GM13976 (cell line): ENCODE measurements around the gene BAHD1.
A peak's percentile ranks its signal among the peaks of the same experiment; 100 is the strongest.

Source experiments
- DNase-seq: peaks from one replicate; pipeline ENCODE4 v3.0.0; 2012; ENCODE audit warnings: low spot score
- CTCF ChIP-seq: IDR thresholded peaks from 2 replicates; pipeline ENCODE4 v1.5.1; 2012; ENCODE audit warnings: borderline replicate concordance, mild to moderate bottlenecking; ENCODE audit not compliant: insufficient read depth; ENCODE audit errors: extremely low read depth, missing control alignments, control extremely low read depth
- in situ Hi-C: fragments of 300-500 bp; cut with MboI; formaldehyde crosslinking; loops from one replicate; pipeline ENCODE4 v1.12.0; 2022; ENCODE audit warnings: low sequenced_read_pairs, mixed read lengths, inconsistent platforms; ENCODE audit not compliant: unreplicated experiment

The BAHD1 gene

GRCh38 chr15:40506964-40507571 is 66.3 kb downstream of the BAHD1 start:
- TF ChIP-seq CTCF, result peak; percentile 64
- in situ Hi-C loops, result no loop called here
- peak; percentile 86 for DNase-seq

- no peak for DNase-seq
- no peak for TF ChIP-seq CTCF
- in situ Hi-C loops, result no loop called here
Measured at GRCh38 chr15:40508216-40508615, 67.5 kb downstream of the BAHD1 start.

DNA sequence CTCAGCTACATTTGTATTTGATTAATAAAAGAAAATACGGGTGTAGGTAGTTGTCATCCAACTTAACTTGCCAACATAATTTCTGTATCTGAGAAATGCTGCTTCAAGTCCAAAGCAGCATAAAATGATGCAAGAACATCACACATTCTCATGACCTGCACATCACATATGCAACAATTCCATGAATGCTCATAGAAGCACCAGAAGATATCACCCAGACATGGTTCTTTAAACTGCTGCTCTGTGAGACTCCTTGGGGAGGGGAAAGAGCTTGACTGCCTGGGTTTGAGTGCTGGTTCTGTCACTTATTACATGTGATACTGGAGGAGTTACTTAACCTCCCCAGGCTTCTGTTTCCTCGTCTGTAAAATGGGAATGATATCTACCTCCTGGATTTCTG is 69.4 kb downstream of the BAHD1 start:
- TF ChIP-seq CTCF, result no peak
- in situ Hi-C loops, result no loop called here

DNA sequence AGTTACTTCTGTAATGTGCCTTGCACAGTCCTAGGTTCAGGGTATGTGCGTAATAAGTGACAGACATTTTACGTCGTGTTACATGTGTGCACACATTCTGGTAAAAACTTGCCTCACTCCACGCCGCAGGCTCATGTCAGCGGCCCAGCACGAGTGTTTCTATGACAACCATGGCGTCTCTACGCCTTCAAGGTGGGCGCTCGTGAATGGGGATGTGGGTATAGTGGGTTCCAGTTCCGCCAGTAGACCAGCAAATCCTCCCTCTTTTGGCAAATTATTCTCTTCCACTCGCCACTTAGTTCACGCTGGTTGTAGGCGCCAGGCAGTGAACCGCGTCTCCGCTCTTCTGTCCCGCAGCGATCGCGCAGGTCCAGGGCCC is 70.3 kb downstream of the BAHD1 start:
- DNase-seq, result peak; percentile 70
- no peak for TF ChIP-seq CTCF
- in situ Hi-C loops, result no loop called here

More for the DNA sequence above, 69.4 kb downstream of the BAHD1 start:
- DNase-seq, result no peak

DNA sequence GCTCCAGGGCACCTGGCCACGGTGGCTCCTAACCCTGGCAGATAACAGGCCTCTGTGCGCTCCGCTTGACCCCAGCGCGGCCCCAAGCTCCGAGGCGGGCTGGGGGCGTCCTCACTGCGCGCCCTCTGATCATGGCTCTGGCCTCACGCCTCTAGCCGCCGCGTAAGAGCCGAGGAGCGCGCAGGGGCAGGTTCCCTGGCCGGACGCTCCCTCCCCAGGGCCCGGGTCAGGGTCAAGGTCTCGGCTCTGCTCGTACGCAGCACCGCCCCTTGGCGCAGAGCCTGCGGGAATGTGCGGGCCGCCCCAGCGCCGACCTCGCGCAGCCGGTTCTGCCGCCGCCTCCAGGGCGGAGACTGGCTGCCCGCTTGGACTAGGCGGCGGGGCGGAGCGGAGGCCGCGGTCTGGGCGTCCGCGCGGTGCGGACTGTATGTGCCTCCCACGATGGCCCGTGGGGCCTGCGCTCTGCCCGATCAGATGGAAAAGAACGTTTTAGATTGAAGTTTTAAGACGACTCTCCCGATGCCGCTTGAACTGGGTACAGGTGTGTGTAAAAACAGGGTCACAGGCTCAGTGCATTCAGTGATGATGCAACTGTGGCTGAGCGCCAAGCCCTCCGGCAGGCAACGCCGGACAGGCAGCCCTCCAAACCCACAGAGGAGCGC is 70.8 kb downstream of the BAHD1 start:
- peak; percentile 76 for DNase-seq
- in situ Hi-C loops, result no loop called here

GRCh38 chr15:40512440-40512839 is 71.7 kb downstream of the BAHD1 start:
- no peak for DNase-seq
- in situ Hi-C loops, result no loop called here
- TF ChIP-seq CTCF, result no peak

More for the DNA sequence above, 70.8 kb downstream of the BAHD1 start:
- no peak for TF ChIP-seq CTCF

DNA sequence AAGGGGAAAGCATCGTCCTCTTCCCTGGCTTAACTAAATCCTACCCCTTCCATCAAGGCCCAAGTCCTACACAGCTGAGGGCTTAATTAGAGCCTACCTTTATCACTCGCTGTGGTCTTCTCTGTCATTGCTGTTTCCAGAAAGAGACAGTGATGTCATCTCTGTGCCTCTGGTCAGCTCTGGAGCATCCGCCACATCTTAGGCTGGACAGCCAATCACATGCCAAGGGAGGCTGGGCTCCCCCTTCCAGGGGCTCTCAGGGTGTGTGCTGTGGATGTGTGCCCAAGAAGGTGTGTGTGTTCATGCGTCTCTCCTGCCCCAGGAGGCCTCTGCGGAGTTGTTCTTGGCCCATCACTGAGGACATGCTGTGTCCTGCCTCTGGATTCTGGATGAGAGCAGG is 72.9 kb downstream of the BAHD1 start:
- DNase-seq, result no peak
- no peak for TF ChIP-seq CTCF
- in situ Hi-C loops, result no loop called here
